Measurements from ENCODE around the gene ZFP1.
"Not testable (repeated sequence)": the region's sequence is repeated elsewhere in the genome, so short reads cannot be mapped to it uniquely, and the experiment has no call there.

Gene ZFP1

GRCh38 chr16:75113541-75114121 lies 34.7 kb upstream of the ZFP1 start:
- DNase-seq: no peak

- no peak for DNase-seq
Measured at GRCh38 chr16:75114179-75114945, 34.0 kb upstream of the ZFP1 start.

GRCh38 chr16:75114946-75115825 lies 33.1 kb upstream of the ZFP1 start:
- no peak for DNase-seq

GRCh38 chr16:75116081-75116910 lies 32.0 kb upstream of the ZFP1 start, which contains the start of gene LDHD:
TSS of gene LDHD (minus strand) at chr16:75116780. CDS start at chr16:75116720, 60 bp downstream.
- DNase-seq: no peak

GRCh38 chr16:75116911-75117245 lies 31.4 kb upstream of the ZFP1 start:
- no peak for DNase-seq

- no peak for DNase-seq
Measured at GRCh38 chr16:75118943-75119539, 29.3 kb upstream of the ZFP1 start.

GRCh38 chr16:75120253-75120652 lies 28.1 kb upstream of the ZFP1 start:
- no peak for DNase-seq

- DNase-seq: no peak
Measured at GRCh38 chr16:75121949-75122568, 26.3 kb upstream of the ZFP1 start.

GRCh38 chr16:75122609-75123008 lies 25.7 kb upstream of the ZFP1 start:
- DNase-seq: no peak

- no peak for DNase-seq
Measured at GRCh38 chr16:75127713-75128415, 20.5 kb upstream of the ZFP1 start.

GRCh38 chr16:75129421-75130149 lies 18.7 kb upstream of the ZFP1 start:
- DNase-seq: not testable (repeated sequence)

GRCh38 chr16:75130150-75130771 lies 18.1 kb upstream of the ZFP1 start:
- no peak for DNase-seq

GRCh38 chr16:75131081-75131480 lies 17.2 kb upstream of the ZFP1 start:
- no peak for DNase-seq

- DNase-seq: no peak
Measured at GRCh38 chr16:75138233-75138632, 10.1 kb upstream of the ZFP1 start.

- DNase-seq: no peak
Measured at GRCh38 chr16:75138636-75139035, 9.7 kb upstream of the ZFP1 start.

GRCh38 chr16:75139498-75139897 lies 8.8 kb upstream of the ZFP1 start:
- DNase-seq: no peak

GRCh38 chr16:75143941-75144340 lies 4.4 kb upstream of the ZFP1 start:
- DNase-seq: no peak

GRCh38 chr16:75147968-75148310 lies 385 bp upstream of the ZFP1 start:
- no peak for DNase-seq

- no peak for DNase-seq
Measured at GRCh38 chr16:75151798-75152197, 3.5 kb downstream of the ZFP1 start.

- DNase-seq: no peak
Measured at GRCh38 chr16:75152635-75153034, 4.3 kb downstream of the ZFP1 start.
